ENCODE data around the gene RRP36. TPM values are rescaled to one million over a fixed set of nuclear protein-coding genes. Genes with fewer than 3 reads are reported as not detected.

Gene RRP36
- polyA plus RNA-seq, 3 donors = 26.6 to 52.5 (median 43.3) TPM

- Mint-ChIP-seq H3K27me3 (ENCODE audit: low read depth in 3 of 3) (peaks cover 0 to 4% (median 0%) of the 10 kb centered on the region in 3 donors), H3K4me3 (peak overlapping the region; percentile 84 to 96), H3K36me3 (peaks cover 39 to 61% of the 10 kb centered on the region in 2 donors), H3K9me3 (no peaks in the 10 kb centered on the region), H3K4me1 (peaks cover 27% of the 10 kb centered on the region), H3K27ac (peak overlapping the region in 5 of 7 donors; percentile 38 to 83 (median 75))
- H3K9me3 ChIP-seq (replicated peaks in 1 of 2; ENCODE audit: control insufficient read depth in 1 of 2, insufficient read depth in 1 of 2, low read length in 2 of 2) = no peaks in the 10 kb centered on the region
- intact Hi-C loops (cut with micrococcal nuclease) = no loop called here
- H3K36me3 ChIP-seq (replicated peaks in 1 of 2; ENCODE audit: control insufficient read depth in 1 of 2, insufficient read depth in 2 of 2, low read length in 2 of 2) = peaks cover 40 to 48% of the 10 kb centered on the region in 2 donors
- TF ChIP-seq CTCF (IDR thresholded peaks at IDR 0.05) = no peak
- peak overlapping the region; percentile 89 to 99 (median 94) for H3K4me3 ChIP-seq (replicated peaks in 1 of 3; ENCODE audit: low read depth in 2 of 3, low read length in 3 of 3)
- peak overlapping the region; percentile 73 for H2AFZ ChIP-seq (ENCODE audit: insufficient read depth, low read depth, low read length, poor library complexity, severe bottlenecking)
- H3K27ac ChIP-seq (ENCODE audit: low read depth in 1 of 2, low read length in 2 of 2) = peak overlapping the region; percentile 49 to 78
- H3K9ac ChIP-seq (ENCODE audit: insufficient read depth, low read length, poor library complexity, severe bottlenecking) = no peak overlapping the region
- no CpG with 5 or more reads among the region's 5 CpGs for WGBS (ENCODE audit: insufficient coverage)
- peaks cover 67% of the 10 kb centered on the region for H4K20me1 ChIP-seq (ENCODE audit: insufficient read depth, low read length)
- peak in 1 of 3 donors; percentile 3 for DNase-seq
- peak overlapping the region; percentile 91 for H3K4me2 ChIP-seq (replicated peaks; ENCODE audit: extremely low read depth, low read length, poor library complexity, severe bottlenecking)
- peaks cover 55% of the 10 kb centered on the region for H3K79me2 ChIP-seq (ENCODE audit: insufficient read depth, low read length)
- H3K27me3 ChIP-seq (ENCODE audit: control insufficient read depth in 2 of 2, insufficient read depth in 2 of 2, low read length in 2 of 2) = no peaks in the 10 kb centered on the region
- H3K4me1 ChIP-seq (ENCODE audit: control insufficient read depth in 1 of 2, insufficient read depth in 2 of 2, low read length in 2 of 2) = peaks cover 24 to 27% of the 10 kb centered on the region in 2 donors
These were observed 576 bp upstream of the RRP36 start for GRCh38 chr6:43020847-43021246.

- peaks cover 14 to 16% of the 10 kb centered on the region in 2 donors for H3K4me1 ChIP-seq (ENCODE audit: control insufficient read depth in 1 of 2, insufficient read depth in 2 of 2, low read length in 2 of 2)
- peaks cover 49 to 57% of the 10 kb centered on the region in 2 donors for H3K36me3 ChIP-seq (replicated peaks in 1 of 2; ENCODE audit: control insufficient read depth in 1 of 2, insufficient read depth in 2 of 2, low read length in 2 of 2)
- H3K79me2 ChIP-seq (ENCODE audit: insufficient read depth, low read length) = peaks cover 35% of the 10 kb centered on the region
- Mint-ChIP-seq H3K27me3 (ENCODE audit: low read depth in 3 of 3) (peaks cover 0 to 6% (median 3%) of the 10 kb centered on the region in 3 donors), H3K9me3 (peaks cover 0 to 1% (median 0%) of the 10 kb centered on the region in 7 donors), H3K36me3 (peaks cover 46 to 69% of the 10 kb centered on the region in 2 donors), H3K4me1 (peaks cover 18% of the 10 kb centered on the region), H3K4me3 (no peak overlapping the region), H3K27ac (no peak overlapping the region)
- H3K27ac ChIP-seq (ENCODE audit: low read depth in 1 of 2, low read length in 2 of 2) = no peak overlapping the region
- peaks cover 43% of the 10 kb centered on the region for H4K20me1 ChIP-seq (ENCODE audit: insufficient read depth, low read length)
- H3K27me3 ChIP-seq (ENCODE audit: control insufficient read depth in 2 of 2, insufficient read depth in 2 of 2, low read length in 2 of 2) = no peaks in the 10 kb centered on the region
- intact Hi-C loops (cut with micrococcal nuclease) = no loop called here
- 91% methylated on average over 2 of the region's 2 CpGs for WGBS (ENCODE audit: insufficient coverage)
- no peaks in the 10 kb centered on the region for H3K9me3 ChIP-seq (replicated peaks in 1 of 2; ENCODE audit: control insufficient read depth in 1 of 2, insufficient read depth in 1 of 2, low read length in 2 of 2)
- H3K9ac ChIP-seq (ENCODE audit: insufficient read depth, low read length, poor library complexity, severe bottlenecking) = no peak overlapping the region
- H2AFZ ChIP-seq (ENCODE audit: insufficient read depth, low read depth, low read length, poor library complexity, severe bottlenecking) = no peak overlapping the region
- no peak overlapping the region for H3K4me3 ChIP-seq (replicated peaks in 1 of 3; ENCODE audit: low read depth in 2 of 3, low read length in 3 of 3)
- no peak overlapping the region for H3K4me2 ChIP-seq (replicated peaks; ENCODE audit: extremely low read depth, low read length, poor library complexity, severe bottlenecking)
- no peak for TF ChIP-seq CTCF (IDR thresholded peaks at IDR 0.05)
- DNase-seq = no peak
These were observed 3.0 kb downstream of the RRP36 start for GRCh38 chr6:43024436-43024835.
